Testis (tissue), 3 donors: Measurements from ENCODE around the gene LAMB4. TPM values are rescaled to one million over a fixed set of nuclear protein-coding genes. Genes with fewer than 3 reads are reported as not detected.

Experiments
- DNase-seq: peaks from one replicate; pipeline ENCODE4 v3.0.0-alpha.2; 2019
- H3K27ac ChIP-seq, 2 donors: fragments of 200-600 bp; sonication (generic); one replicate each; pipeline ENCODE4 v1.5.1; 2019
- H3K27me3 ChIP-seq: fragments of 200-600 bp; sonication (generic); one replicate; pipeline ENCODE4 v1.5.1; 2019
- H3K36me3 ChIP-seq: fragments of 200-600 bp; sonication (generic); one replicate; pipeline ENCODE4 v1.5.1; 2017; ENCODE audit warnings: low read depth; ENCODE audit errors: missing control alignments
- H3K4me1 ChIP-seq: fragments of 200-600 bp; sonication (generic); one replicate; pipeline ENCODE4 v1.5.1; 2019
- H3K4me3 ChIP-seq, 2 donors: fragments of 200-600 bp; sonication (generic); one replicate each; pipeline ENCODE4 v1.5.1; 2017 to 2019
- H3K9me3 ChIP-seq: fragments of 200-600 bp; sonication (generic); one replicate; pipeline ENCODE4 v1.5.1; 2017
- POLR2A ChIP-seq: fragments of 450-650 bp; IDR thresholded peaks from one replicate; pipeline ENCODE4 v1.6.1; 2017; ENCODE audit warnings: antibody characterized with exemption, mild to moderate bottlenecking, moderate library complexity
- WGBS, 2 donors: methylation state at CpG; one replicate each; pipeline ENCODE4 v1.1.5; 2018; 5-methylcytosine and 5-hydroxymethylcytosine counted together
- intact Hi-C: fragments of 100-400 bp; cut with DNase I; formaldehyde crosslinking; loops from one replicate; pipeline ENCODE4 v1.15.1; 2023; ENCODE audit warnings: low total_unique reads
- polyA plus RNA-seq: library from polyadenylated mRNA; stranded (reverse); fragments of 350-450 nt; fragmentation: Illumina TruSeq; extraction: RNeasy Lipid Tissue Mini Kit (QIAGEN cat#74804); gene quantifications from one replicate; pipeline ENCODE4 v1.2.3, GENCODE V29; 2014; ENCODE audit warnings: low read depth, low replicate concordance; ENCODE audit not compliant: insufficient read depth
- total RNA-seq, 2 donors: library from RNA; depleted of rRNA; stranded (reverse); fragments of >200 nt; gene quantifications; one replicate each; pipeline ENCODE4 v1.2.3, GENCODE V29; 2016
- TF ChIP-seq, protein P1 (sequence below), 3 experiments: fragments of 450-650 bp in 2 of 3; fragments of 200-600 bp in 1 of 3; sonication (generic) in 1 of 3; IDR thresholded peaks; one replicate each; pipeline ENCODE4 v1.5.1; 2016 to 2019; ENCODE audit warnings: antibody characterized with exemption in 3 of 3, mild to moderate bottlenecking in 2 of 3, moderate library complexity in 1 of 3

The LAMB4 gene
- total and polyA plus RNA-seq, 3 donors from 2014 or later: 2.8 to 3.1 (median 3.0) TPM

DNA sequence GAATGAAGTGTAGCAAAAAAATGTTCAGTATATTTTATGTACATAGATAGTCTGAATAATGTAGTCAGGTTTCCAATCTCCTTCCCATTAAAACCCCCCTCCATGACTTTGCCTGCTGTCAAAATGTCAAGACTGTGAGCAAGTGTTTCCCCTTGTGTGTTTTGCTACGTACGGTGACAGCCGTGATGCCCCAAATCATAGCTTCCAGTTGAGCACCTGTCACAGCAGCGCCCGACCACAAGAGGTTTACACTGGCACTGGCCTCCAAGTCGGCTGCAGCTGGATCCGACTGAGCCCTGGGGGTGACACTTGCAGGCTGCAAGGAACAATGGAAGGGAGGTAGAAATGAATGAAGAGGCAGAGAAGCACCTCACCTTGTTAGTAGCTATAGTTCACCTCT is 62.3 kb downstream of the LAMB4 start:
- no peaks in the 10 kb centered on the region for H3K27me3 ChIP-seq
- no peaks in the 10 kb centered on the region for H3K4me1 ChIP-seq
- no peak for TF ChIP-seq POLR2A
- TF ChIP-seq, protein P1, sequence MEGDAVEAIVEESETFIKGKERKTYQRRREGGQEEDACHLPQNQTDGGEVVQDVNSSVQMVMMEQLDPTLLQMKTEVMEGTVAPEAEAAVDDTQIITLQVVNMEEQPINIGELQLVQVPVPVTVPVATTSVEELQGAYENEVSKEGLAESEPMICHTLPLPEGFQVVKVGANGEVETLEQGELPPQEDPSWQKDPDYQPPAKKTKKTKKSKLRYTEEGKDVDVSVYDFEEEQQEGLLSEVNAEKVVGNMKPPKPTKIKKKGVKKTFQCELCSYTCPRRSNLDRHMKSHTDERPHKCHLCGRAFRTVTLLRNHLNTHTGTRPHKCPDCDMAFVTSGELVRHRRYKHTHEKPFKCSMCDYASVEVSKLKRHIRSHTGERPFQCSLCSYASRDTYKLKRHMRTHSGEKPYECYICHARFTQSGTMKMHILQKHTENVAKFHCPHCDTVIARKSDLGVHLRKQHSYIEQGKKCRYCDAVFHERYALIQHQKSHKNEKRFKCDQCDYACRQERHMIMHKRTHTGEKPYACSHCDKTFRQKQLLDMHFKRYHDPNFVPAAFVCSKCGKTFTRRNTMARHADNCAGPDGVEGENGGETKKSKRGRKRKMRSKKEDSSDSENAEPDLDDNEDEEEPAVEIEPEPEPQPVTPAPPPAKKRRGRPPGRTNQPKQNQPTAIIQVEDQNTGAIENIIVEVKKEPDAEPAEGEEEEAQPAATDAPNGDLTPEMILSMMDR (IDR thresholded peaks at IDR 0.05): no peak
- no peaks in the 10 kb centered on the region for H3K36me3 ChIP-seq
- no peaks in the 10 kb centered on the region for H3K9me3 ChIP-seq
- H3K27ac ChIP-seq: no peak overlapping the region
- intact Hi-C loops: no loop called here
- H3K4me3 ChIP-seq: no peak overlapping the region
- WGBS, 2 donors: 94% methylated on average over 7 of the region's 7 CpGs
- no peak for DNase-seq

DNA sequence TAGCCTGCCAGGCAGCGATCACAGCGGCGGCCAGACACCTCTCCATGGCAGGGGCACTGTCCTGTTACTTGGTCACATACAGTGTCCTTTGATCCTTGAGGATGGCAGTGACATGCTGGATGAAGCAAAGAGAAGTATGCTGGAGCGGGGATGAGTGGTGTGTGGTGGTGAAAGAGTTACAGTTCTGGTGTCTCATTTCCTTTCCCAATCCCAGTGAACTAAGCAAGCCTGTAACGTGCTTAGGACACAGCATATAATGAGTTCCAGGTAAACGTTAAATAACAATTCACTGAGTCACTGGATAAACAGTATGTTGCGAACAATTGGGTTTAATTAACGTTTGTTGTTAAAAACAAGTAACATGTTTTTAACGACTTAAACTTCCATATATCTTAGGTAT is 63.7 kb downstream of the LAMB4 start:
- no peaks in the 10 kb centered on the region for H3K36me3 ChIP-seq
- TF ChIP-seq, protein P1 (IDR thresholded peaks at IDR 0.05): no peak
- no peak for TF ChIP-seq POLR2A
- no peak for DNase-seq
- no peaks in the 10 kb centered on the region for H3K9me3 ChIP-seq
- no peaks in the 10 kb centered on the region for H3K4me1 ChIP-seq
- H3K27ac ChIP-seq: no peak overlapping the region
- intact Hi-C loops: no loop called here
- no peaks in the 10 kb centered on the region for H3K27me3 ChIP-seq
- WGBS, 2 donors: 84 to 87% methylated on average over 9 of the region's 9 CpGs
- no peak overlapping the region for H3K4me3 ChIP-seq

DNA sequence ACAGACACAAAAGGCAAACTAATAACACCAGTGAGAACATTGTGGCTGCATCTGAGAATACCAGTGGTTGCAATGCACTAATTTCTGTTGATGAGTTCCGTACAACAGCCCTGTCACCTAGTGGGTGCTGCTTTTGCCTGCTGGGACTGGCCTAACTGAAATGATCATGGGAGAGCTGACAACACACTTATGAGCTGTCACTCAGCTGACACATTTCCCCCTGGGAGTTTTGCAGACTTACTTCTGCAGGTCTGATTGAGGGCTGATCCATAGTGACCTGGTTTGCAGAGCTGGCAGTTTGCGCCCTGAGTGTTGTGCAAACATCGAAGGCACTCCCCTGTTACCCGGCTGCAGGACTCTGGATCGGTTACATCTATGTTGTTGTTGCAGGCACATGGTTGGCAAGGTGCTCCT is 66.6 kb downstream of the LAMB4 start:
- Histone ChIP-seq H3K27me3 (no peaks in the 10 kb centered on the region), H3K4me1 (no peaks in the 10 kb centered on the region), H3K4me3 (no peak overlapping the region), H3K27ac (no peak overlapping the region), H3K9me3 (no peaks in the 10 kb centered on the region), H3K36me3 (no peaks in the 10 kb centered on the region)
- intact Hi-C loops: no loop called here
- DNase-seq: no peak
- TF ChIP-seq, protein P1 (IDR thresholded peaks at IDR 0.05): no peak
- TF ChIP-seq POLR2A: no peak
- WGBS, 2 donors: 90 to 95% methylated on average over 4 to 5 of the region's 5 CpGs

DNA sequence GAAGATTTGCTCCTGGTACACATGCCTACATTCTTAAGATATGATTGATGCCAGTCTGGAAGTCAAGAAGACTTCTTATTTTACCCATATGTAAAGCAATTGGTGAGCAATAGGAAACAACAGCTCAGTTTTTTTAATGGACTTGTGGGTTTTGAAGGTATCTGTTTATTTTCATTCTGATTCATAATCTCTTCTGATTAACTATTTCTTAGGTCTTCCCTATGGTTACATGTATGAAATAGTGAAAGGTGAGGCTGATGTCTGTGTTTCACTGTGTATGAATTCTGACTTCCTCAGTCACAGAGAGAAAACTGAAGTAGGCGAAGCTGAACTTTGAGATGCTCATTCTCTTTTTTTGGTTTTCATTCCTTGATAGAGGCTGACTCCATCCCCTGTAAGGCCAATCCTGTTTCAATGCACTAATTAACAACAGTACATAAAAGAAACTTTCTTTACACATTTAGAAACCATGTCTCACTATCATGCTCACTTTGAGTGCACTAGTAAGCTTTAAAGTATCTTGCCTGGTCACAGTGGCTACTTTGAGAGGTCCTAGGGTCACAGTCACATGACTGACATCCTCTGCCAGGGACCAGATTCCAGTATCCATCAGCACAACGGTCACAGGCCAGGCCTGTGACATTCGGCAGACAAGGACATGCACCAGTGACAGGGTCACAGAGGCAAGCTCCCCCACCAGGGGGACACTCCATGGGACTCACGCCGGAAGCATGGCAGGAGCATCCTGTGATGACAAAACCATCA is 67.7 kb downstream of the LAMB4 start:
- Histone ChIP-seq H3K9me3 (no peaks in the 10 kb centered on the region), H3K27ac (no peak overlapping the region), H3K27me3 (no peaks in the 10 kb centered on the region), H3K36me3 (no peaks in the 10 kb centered on the region), H3K4me3 (no peak overlapping the region), H3K4me1 (no peaks in the 10 kb centered on the region)
- no peak for DNase-seq
- WGBS, 2 donors: 88% methylated on average over 5 of the region's 5 CpGs
- no peak for TF ChIP-seq POLR2A
- TF ChIP-seq, protein P1 (IDR thresholded peaks at IDR 0.05): no peak
- intact Hi-C loops: no loop called here

DNA sequence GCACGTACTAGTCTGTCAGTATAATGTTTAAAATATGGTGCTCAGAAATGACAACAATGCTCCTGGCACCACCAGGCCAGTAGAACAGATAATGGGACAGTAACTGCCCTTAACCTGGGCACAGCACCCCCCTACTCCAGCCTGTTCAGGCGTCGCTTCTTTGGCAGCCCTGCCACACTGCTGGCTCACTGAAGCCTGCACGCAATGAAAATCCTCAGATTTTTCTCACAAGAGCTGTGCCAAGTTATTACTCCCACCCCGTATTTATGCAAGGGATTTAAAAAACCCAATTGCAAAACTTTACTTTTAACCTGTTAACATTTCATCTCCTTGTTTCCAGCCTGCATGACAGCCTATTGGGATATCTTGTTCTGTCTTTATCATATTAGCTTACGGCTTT is 70.6 kb downstream of the LAMB4 start:
- 77 to 82% methylated on average over 6 of the region's 6 CpGs for WGBS, 2 donors
- H3K4me3 ChIP-seq: no peak overlapping the region
- H3K27me3 ChIP-seq: no peaks in the 10 kb centered on the region
- H3K27ac ChIP-seq: no peak overlapping the region
- DNase-seq: no peak
- intact Hi-C loops: no loop called here
- no peaks in the 10 kb centered on the region for H3K36me3 ChIP-seq
- H3K9me3 ChIP-seq: no peaks in the 10 kb centered on the region
- no peaks in the 10 kb centered on the region for H3K4me1 ChIP-seq
- TF ChIP-seq, protein P1 (IDR thresholded peaks at IDR 0.05): no peak
- no peak for TF ChIP-seq POLR2A
